GM12891 (cell line): Measurements from ENCODE around the gene GBP3.
"Not testable (repeated sequence)": the region's sequence is repeated elsewhere in the genome, so short reads cannot be mapped to it uniquely, and the experiment has no call there.

ENCODE experiments used
- DNase-seq: peaks from one replicate; pipeline ENCODE4 v3.0.0; 2011; ENCODE audit warnings: low spot score; ENCODE audit not compliant: insufficient read length
- FAIRE-seq: peaks from 2 replicates; lab custom pipeline; 2011; peaks lifted over from hg19 to GRCh38; lab: Jason Lieb, UNC
- PAX5 ChIP-seq: IDR thresholded peaks from 2 replicates; pipeline ENCODE4 v1.6.1; 2011; ENCODE audit warnings: low read length, moderate library complexity, mild to moderate bottlenecking; ENCODE audit not compliant: insufficient read depth, severe bottlenecking
- POLR2A ChIP-seq: IDR thresholded peaks from 2 replicates; pipeline ENCODE4 v1.6.1; 2011; ENCODE audit warnings: low read depth, low read length, control low read depth
- POLR2AphosphoS5 ChIP-seq: IDR thresholded peaks from 2 replicates; pipeline ENCODE4 v1.6.1; 2011; ENCODE audit warnings: low read depth, low read length, control low read depth
- POU2F2 ChIP-seq: IDR thresholded peaks from 2 replicates; pipeline ENCODE4 v1.6.1; 2011; ENCODE audit warnings: low read depth, mild to moderate bottlenecking, control low read depth, low read length, moderate library complexity
- SPI1 ChIP-seq: IDR thresholded peaks from 2 replicates; pipeline ENCODE4 v1.6.1; 2011; ENCODE audit warnings: low read depth, low read length, control low read depth
- TAF1 ChIP-seq: IDR thresholded peaks from 2 replicates; pipeline ENCODE4 v1.6.1; 2011; ENCODE audit warnings: low read depth, low read length, control low read depth

GBP3 gene

DNA sequence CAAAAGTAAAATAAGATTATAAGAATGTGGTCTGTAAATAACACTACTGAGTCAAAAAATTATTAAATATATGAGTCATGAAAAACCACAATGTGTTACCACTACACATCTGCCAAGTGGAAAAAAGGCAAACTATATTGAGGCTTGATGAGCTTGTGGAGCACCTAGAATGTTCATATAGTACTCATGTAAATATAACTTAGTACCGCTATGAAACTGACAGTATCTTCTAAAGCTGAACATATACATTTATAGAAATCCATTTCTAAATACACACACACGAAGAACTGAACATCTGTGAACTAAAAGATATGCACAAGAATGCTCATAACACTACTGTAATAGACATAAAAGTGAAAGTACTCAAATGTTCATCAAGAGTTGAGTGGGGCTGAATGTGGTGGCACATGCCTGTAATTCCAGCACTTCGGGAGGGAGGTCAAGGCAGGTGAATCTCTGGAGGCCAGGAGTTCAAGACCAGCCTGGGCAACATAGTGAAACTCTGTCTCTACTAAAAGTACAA, 18.5 kb upstream of the GBP3 start:
- FAIRE-seq (peak; percentile 78), DNase-seq (no peak)
- TF ChIP-seq POU2F2: no peak
- TF ChIP-seq POLR2AphosphoS5: no peak
- no peak for TF ChIP-seq TAF1
- no peak for TF ChIP-seq SPI1
- TF ChIP-seq PAX5: no peak

- TF ChIP-seq PAX5 (no peak), TAF1 (no peak), POLR2AphosphoS5 (no peak), POU2F2 (no peak), SPI1 (no peak), POLR2A (no peak)
- no peak for DNase-seq
- no peak for FAIRE-seq
These were observed 17.6 kb upstream of the GBP3 start for GRCh38 chr1:89040315-89040626.

DNA sequence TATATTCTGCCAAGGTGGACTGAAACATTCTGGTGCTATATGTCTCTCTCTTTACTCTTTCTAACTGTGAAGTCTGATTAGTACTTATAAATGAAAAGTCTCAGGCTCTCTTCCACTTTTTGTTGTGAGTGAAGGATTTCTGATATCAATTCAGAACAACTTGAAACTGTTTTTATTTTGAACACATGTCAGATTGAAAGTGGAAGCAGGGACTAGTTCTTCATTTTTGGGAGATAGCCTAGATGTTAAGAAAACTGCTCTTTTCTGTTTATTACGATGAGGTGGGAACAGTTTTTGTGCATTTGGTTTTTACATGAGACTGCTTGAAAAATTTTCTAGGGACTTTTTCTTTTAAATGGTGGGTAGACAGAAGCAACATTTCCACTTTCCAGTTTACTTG, 14.5 kb upstream of the GBP3 start:
- DNase-seq: no peak
- TF ChIP-seq PAX5 (no peak), POU2F2 (no peak), POLR2AphosphoS5 (no peak), POLR2A (no peak), SPI1 (no peak), TAF1 (no peak)

GRCh38 chr1:89035080-89035479, 12.4 kb upstream of the GBP3 start:
- TF ChIP-seq POLR2A (no peak), TAF1 (no peak), SPI1 (no peak), PAX5 (no peak), POLR2AphosphoS5 (no peak), POU2F2 (no peak)
- FAIRE-seq (no peak), DNase-seq (no peak)

More for the DNA sequence above, 14.5 kb upstream of the GBP3 start:
- FAIRE-seq: no peak

GRCh38 chr1:89034004-89034403, 11.3 kb upstream of the GBP3 start:
- DNase-seq, FAIRE-seq: not testable (repeated sequence)

DNA sequence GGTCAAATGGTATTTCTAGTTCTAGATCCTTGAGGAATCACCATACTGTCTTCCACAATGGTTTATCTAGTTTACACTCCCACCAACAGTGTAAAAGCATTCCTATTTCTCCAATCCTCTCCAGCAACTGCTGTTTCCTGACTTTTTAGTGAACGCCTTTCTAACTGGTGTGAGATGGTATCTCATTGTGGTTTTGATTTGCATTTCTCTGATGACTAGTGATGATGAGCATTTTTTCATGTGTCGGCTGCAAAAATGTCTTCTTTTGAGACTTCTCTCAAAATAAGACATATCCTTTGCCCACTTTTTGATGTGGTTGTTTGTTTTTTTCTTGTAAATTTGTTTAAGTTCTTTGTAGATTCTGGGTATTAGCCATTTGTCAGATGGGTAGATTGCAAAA, 6.4 kb upstream of the GBP3 start:
- not testable (repeated sequence) for FAIRE-seq, DNase-seq

DNA sequence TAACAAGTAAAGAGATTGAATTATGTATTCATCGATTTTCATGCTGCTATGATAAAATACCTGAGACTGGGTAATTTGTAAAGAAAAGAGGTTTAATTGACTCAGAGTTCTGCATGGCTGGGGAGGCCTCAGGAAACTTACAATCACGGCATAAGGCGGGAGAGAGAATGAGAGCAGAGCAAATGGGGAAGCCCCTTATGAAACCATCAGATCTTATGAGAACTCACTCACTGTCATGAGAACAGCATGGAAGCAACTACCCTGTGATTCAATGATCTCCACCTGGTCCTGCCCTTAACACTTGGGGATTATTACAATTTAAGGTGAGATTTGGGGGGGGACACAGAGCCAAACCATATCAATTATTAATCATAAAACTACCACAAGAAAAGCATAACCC, 3.3 kb upstream of the GBP3 start:
- FAIRE-seq (no peak), DNase-seq (no peak)
- TF ChIP-seq POLR2AphosphoS5: no peak
- no peak for TF ChIP-seq POU2F2
- no peak for TF ChIP-seq PAX5
- TF ChIP-seq TAF1: no peak
- no peak for TF ChIP-seq POLR2A
- no peak for TF ChIP-seq SPI1

GRCh38 chr1:89023026-89023425, 360 bp upstream of the GBP3 start:
- DNase-seq: no peak
- TF ChIP-seq POU2F2 (no peak), TAF1 (no peak), POLR2A (no peak)
- FAIRE-seq: no peak

- not testable (repeated sequence) for DNase-seq, FAIRE-seq
These were observed 4.3 kb downstream of the GBP3 start for GRCh38 chr1:89018318-89018717.

GRCh38 chr1:89008511-89008910, 14.2 kb downstream of the GBP3 start:
- TF ChIP-seq PAX5 (no peak), POLR2AphosphoS5 (no peak), POU2F2 (no peak), POLR2A (no peak), TAF1 (no peak), SPI1 (no peak)
- DNase-seq: no peak
- FAIRE-seq: no peak

GRCh38 chr1:89005286-89006151, 17.1 kb downstream of the GBP3 start:
- DNase-seq (no peak), FAIRE-seq (no peak)
- no peak for TF ChIP-seq SPI1
- no peak for TF ChIP-seq TAF1
- no peak for TF ChIP-seq PAX5
- TF ChIP-seq POU2F2: no peak
- TF ChIP-seq POLR2AphosphoS5: no peak
- TF ChIP-seq POLR2A: no peak

GRCh38 chr1:89002176-89002575, 20.5 kb downstream of the GBP3 start:
- not testable (repeated sequence) for FAIRE-seq

More at GRCh38 chr1:89002176-89002575, 20.5 kb downstream of the GBP3 start:
- not testable (repeated sequence) for DNase-seq
